IMR-90 (cell line): ENCODE measurements around the gene RUBCN.

Experiments
- CEBPB ChIP-seq: IDR thresholded peaks from 2 replicates; pipeline ENCODE4 v1.6.1; 2012; ENCODE audit warnings: low read depth, low read length, improper control_type of control experiment
- CHD1 ChIP-seq: IDR thresholded peaks from 2 replicates; pipeline ENCODE4 v1.6.1; 2012; ENCODE audit warnings: low read depth, low read length, improper control_type of control experiment
- CTCF ChIP-seq: conservative IDR thresholded peaks from 2 replicates; pipeline ENCODE4 v1.5.1; 2012; ENCODE audit warnings: mild to moderate bottlenecking, low read depth, low read length, improper control_type of control experiment
- FOS ChIP-seq: fragments of 150-350 bp; IDR thresholded peaks from 2 replicates; pipeline ENCODE4 v1.6.1; 2016; ENCODE audit warnings: low read depth, low read length
- MAFK ChIP-seq: IDR thresholded peaks from 2 replicates; pipeline ENCODE4 v1.6.1; 2012; ENCODE audit warnings: low read depth, low read length, improper control_type of control experiment
- MXI1 ChIP-seq: IDR thresholded peaks from 2 replicates; pipeline ENCODE4 v1.6.1; 2012; ENCODE audit warnings: low read depth, mild to moderate bottlenecking, low read length, moderate library complexity, borderline replicate concordance
- POLR2A ChIP-seq: IDR thresholded peaks from 2 replicates; pipeline ENCODE4 v1.6.1; 2012; ENCODE audit warnings: mild to moderate bottlenecking, low read depth, low read length
- RAD21 ChIP-seq: IDR thresholded peaks from 2 replicates; pipeline ENCODE4 v1.6.1; 2012; ENCODE audit warnings: low read length, improper control_type of control experiment
- SMC3 ChIP-seq: fragments of 150-350 bp; IDR thresholded peaks from 2 replicates; pipeline ENCODE4 v1.6.1; 2016; ENCODE audit warnings: low read depth, mild to moderate bottlenecking, antibody characterized with exemption, low read length, moderate library complexity
- USF2 ChIP-seq: fragments of 150-350 bp; IDR thresholded peaks from 2 replicates; pipeline ENCODE4 v1.6.1; 2017; ENCODE audit warnings: mild to moderate bottlenecking, antibody characterized with exemption, low read length, low read depth

GRCh38 chr3:197737319-197737649 lies 580 bp upstream of the RUBCN start:
- TF ChIP-seq CTCF (no peak), MAFK (no peak), CHD1 (no peak), USF2 (no peak), MXI1 (no peak), POLR2A (no peak), FOS (no peak), SMC3 (no peak), CEBPB (no peak), RAD21 (no peak)
